ENCODE measurements around the gene PTPN23. TPM values are rescaled to one million over a fixed set of nuclear protein-coding genes. Genes with fewer than 3 reads are reported as not detected.

Gene PTPN23, protein sequence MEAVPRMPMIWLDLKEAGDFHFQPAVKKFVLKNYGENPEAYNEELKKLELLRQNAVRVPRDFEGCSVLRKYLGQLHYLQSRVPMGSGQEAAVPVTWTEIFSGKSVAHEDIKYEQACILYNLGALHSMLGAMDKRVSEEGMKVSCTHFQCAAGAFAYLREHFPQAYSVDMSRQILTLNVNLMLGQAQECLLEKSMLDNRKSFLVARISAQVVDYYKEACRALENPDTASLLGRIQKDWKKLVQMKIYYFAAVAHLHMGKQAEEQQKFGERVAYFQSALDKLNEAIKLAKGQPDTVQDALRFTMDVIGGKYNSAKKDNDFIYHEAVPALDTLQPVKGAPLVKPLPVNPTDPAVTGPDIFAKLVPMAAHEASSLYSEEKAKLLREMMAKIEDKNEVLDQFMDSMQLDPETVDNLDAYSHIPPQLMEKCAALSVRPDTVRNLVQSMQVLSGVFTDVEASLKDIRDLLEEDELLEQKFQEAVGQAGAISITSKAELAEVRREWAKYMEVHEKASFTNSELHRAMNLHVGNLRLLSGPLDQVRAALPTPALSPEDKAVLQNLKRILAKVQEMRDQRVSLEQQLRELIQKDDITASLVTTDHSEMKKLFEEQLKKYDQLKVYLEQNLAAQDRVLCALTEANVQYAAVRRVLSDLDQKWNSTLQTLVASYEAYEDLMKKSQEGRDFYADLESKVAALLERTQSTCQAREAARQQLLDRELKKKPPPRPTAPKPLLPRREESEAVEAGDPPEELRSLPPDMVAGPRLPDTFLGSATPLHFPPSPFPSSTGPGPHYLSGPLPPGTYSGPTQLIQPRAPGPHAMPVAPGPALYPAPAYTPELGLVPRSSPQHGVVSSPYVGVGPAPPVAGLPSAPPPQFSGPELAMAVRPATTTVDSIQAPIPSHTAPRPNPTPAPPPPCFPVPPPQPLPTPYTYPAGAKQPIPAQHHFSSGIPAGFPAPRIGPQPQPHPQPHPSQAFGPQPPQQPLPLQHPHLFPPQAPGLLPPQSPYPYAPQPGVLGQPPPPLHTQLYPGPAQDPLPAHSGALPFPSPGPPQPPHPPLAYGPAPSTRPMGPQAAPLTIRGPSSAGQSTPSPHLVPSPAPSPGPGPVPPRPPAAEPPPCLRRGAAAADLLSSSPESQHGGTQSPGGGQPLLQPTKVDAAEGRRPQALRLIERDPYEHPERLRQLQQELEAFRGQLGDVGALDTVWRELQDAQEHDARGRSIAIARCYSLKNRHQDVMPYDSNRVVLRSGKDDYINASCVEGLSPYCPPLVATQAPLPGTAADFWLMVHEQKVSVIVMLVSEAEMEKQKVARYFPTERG (N-terminal part only)
- total RNA-seq (2014; rRNA removed; shearing (Covaris generic)), result 5.8 and 6.8 TPM in 2 replicates

DNA sequence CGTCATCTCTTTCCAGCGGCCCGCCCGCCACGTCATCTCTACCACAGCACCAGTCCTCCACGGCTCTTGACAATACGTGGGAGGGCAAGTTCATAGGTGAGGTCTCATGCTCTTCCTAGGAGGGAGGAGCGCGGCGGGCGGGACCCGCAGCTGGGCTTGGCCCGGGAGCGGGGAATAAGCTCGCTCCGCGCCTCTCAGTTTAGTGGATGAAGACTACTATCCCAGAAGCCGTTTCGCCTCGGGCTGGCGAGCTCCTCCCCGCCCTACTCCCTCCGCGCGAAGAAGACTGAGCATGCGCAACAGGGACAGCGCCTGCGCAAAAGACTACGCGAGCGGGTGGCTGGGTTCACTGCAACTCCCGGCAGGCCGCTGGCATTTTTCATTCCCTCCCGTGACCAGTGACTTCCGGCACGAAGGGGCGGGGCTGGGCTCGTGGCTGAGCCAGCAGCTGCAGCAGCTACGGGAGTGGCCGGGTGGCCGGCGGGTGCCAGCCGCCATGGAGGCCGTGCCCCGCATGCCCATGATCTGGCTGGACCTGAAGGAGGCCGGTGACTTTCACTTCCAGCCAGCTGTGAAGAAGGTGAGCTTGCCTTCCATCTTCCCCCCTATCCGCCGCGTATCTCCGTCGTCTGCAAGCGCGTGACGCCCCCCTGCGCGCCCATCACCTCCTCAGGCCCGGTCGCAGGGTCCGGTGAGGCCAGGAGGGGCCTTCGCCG, at the start of gene PTPN23:
Gene PTPN23 (plus strand): TSS at position 421 of the 716 bp plus-strand sequence. CDS start 76 bp downstream, at position 497.
- H3K27me3 ChIP-seq (replicated peaks), result no peaks in the 10 kb centered on the region
- DNase-seq (ENCODE audit: low read depth in 1 of 2, low spot score in 2 of 2), result peak; percentile 98 to 99

DNA sequence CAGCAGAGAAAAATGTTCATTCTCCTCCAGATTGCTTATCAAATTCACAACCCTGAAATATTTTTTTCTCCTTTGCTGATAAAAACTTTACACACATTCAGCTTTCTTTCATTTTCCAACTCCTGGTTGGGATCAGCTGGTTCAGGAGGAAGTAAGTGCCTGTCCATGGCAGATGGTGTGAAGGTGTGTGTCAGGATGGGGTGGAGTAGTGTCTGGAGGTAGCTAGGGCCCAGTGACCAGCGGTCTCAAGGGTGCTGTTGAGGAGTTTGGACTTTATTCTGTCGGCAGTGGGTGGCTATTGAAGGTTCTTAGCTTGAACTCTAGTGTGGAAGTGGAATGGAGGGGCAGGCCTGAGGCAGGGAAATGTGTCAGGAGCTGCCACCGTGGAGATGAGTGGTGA, 46.9 kb upstream of the PTPN23 start:
- no peak for DNase-seq (ENCODE audit: low read depth in 1 of 2, low spot score in 2 of 2)
- no peak overlapping the region for H3K4me3 ChIP-seq
- no peak overlapping the region for H3K27ac ChIP-seq
- H3K27me3 ChIP-seq (replicated peaks), result no peaks in the 10 kb centered on the region
- peaks cover 26% of the 10 kb centered on the region for H3K36me3 ChIP-seq
- H3K4me1 ChIP-seq (replicated peaks), result no peaks in the 10 kb centered on the region
- no peaks in the 10 kb centered on the region for H3K9me3 ChIP-seq (replicated peaks)

More for the DNA sequence above, at the start of gene PTPN23:
- peaks cover 4% of the 10 kb centered on the region for H3K36me3 ChIP-seq
- peak within 1 kb of the TSS; percentile 83 for H3K27ac ChIP-seq
- peaks cover 12% of the 10 kb centered on the region for H3K4me1 ChIP-seq (replicated peaks)
- no peaks in the 10 kb centered on the region for H3K9me3 ChIP-seq (replicated peaks)
- peak within 1 kb of the TSS; percentile 88 for H3K4me3 ChIP-seq

DNA sequence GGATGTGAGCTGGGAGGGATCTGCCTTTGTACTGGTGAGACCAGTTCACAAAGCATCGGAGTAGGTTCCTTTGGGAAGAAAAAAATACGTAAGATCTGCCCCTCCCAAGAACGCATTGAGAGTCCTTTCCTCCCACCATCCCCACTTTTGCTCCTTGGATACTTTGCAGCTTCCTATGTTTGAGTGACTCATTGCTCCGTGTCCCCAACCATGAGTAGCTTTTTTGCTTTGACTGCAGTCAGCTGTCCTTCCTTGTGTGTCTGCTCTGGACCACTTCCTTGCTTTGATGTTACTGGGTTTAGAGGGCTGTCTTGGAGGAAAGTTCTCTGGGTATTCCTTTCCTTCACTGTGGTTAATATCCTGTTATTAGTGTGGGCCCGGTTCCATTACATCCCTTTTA, 43.2 kb upstream of the PTPN23 start:
- DNase-seq (ENCODE audit: low read depth in 1 of 2, low spot score in 2 of 2), result no peak
- no peak overlapping the region for H3K27ac ChIP-seq
- no peak overlapping the region for H3K4me3 ChIP-seq
- no peaks in the 10 kb centered on the region for H3K27me3 ChIP-seq (replicated peaks)
- H3K4me1 ChIP-seq (replicated peaks), result no peaks in the 10 kb centered on the region
- H3K36me3 ChIP-seq, result peaks cover 27% of the 10 kb centered on the region
- H3K9me3 ChIP-seq (replicated peaks), result no peaks in the 10 kb centered on the region

DNA sequence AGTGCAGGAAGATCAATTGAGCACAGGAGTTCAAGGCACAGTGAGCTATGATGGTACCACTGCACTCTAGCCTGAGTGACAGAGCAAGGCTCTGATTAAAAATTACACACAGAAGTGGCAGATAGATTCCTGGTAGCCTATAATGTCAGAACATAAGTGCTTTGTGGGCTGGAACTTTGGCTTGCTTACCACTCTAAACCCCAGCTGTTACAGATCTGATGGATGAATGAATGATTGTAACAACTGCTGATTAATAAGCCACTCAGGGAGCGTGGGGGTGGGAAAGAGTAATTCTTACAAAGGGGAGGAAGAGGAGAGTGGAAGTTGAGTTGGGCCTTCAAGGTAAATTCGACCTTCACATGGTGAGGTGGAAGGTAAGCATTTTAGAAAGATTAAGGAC, 40.9 kb upstream of the PTPN23 start:
- Histone ChIP-seq H3K27ac (no peak overlapping the region), H3K36me3 (peaks cover 37% of the 10 kb centered on the region), H3K4me3 (no peak overlapping the region), H3K9me3 (replicated peaks) (no peaks in the 10 kb centered on the region), H3K27me3 (replicated peaks) (no peaks in the 10 kb centered on the region), H3K4me1 (replicated peaks) (no peaks in the 10 kb centered on the region)
- DNase-seq (ENCODE audit: low read depth in 1 of 2, low spot score in 2 of 2), result no peak

DNA sequence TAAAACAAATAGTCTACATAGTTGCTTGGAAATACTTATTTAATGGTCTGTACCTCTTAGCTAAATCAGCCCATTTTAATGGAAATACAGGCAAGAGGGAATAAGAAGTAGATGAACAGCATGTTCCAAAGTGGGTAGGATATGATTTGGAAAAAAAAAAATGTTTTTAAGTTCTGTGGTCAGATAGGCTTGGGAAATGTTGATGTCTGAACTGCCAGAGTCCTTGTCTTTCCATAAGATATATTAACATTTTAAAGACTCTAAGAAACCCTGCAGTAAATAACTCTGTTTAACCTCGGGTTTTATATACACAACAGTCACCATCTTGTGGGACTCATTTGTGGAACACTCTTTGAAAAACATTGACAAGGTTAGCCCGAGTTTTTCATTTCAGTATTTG, 40.0 kb upstream of the PTPN23 start:
- Histone ChIP-seq H3K9me3 (replicated peaks) (no peaks in the 10 kb centered on the region), H3K4me1 (replicated peaks) (no peaks in the 10 kb centered on the region), H3K27me3 (replicated peaks) (no peaks in the 10 kb centered on the region), H3K4me3 (no peak overlapping the region), H3K36me3 (peaks cover 35% of the 10 kb centered on the region), H3K27ac (no peak overlapping the region)
- DNase-seq (ENCODE audit: low read depth in 1 of 2, low spot score in 2 of 2), result no peak

DNA sequence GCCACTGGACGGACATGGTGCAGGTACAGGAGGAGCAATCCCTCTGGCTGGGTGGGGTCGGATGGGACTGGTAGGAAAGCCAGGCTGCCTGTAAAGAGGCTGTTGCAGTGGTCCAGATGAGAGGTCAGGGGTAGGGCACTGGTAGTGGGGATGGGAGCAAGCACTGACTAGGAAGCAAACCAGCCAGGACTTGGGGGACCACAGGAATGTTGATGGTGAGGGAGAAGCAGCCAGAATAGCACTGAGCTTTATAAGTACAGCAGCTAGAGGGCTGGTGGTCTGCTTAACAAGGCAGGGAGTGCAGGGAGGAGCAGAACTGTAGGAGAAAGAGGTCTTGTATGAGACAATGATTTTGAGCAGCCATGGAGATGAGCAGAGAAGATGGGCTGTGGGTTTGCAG, 38.7 kb upstream of the PTPN23 start:
- Histone ChIP-seq H3K9me3 (replicated peaks) (no peaks in the 10 kb centered on the region), H3K4me1 (replicated peaks) (no peaks in the 10 kb centered on the region), H3K27me3 (replicated peaks) (no peaks in the 10 kb centered on the region), H3K4me3 (no peak overlapping the region), H3K36me3 (peaks cover 32% of the 10 kb centered on the region), H3K27ac (no peak overlapping the region)
- DNase-seq (ENCODE audit: low read depth in 1 of 2, low spot score in 2 of 2), result no peak

DNA sequence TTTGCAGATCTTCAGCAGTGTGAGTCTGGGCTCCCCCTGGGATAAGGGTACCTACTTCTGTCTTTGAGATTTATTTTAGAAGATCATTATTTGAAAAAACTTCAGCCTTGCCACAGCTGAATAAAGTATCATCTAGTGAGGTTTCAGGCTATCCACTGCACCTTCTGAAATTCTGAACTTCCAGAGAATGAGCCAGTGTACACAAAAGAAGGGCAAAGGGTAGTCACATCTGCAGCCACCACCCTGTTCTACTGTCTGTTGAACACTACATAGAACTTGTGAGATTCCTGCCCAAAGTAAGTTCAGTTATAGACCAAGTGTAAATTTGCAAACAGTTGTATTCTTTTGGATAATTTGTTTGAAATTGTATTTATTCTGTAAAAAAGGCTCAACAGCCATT, 38.0 kb upstream of the PTPN23 start:
- no peak overlapping the region for H3K27ac ChIP-seq
- no peak for DNase-seq (ENCODE audit: low read depth in 1 of 2, low spot score in 2 of 2)

DNA sequence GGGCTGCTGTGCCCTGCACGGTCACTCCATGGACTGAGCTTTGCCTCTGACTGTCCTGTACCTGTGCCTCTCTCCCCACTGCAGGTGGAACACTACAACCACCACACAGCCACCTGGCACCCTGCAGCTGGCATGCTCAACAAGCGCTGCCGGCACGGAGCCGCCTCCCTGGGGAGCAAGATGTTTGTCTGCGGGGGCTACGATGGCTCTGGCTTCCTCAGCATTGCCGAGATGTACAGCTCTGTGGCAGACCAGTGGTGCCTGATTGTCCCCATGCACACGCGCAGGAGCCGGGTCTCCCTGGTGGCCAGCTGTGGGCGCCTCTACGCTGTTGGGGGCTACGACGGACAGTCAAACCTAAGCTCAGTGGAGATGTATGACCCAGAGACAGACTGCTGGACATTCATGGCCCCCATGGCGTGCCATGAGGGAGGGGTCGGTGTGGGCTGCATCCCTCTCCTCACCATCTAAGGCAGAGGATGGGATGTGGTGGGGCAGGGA, 37.3 kb upstream of the PTPN23 start:
- DNase-seq (ENCODE audit: low read depth in 1 of 2, low spot score in 2 of 2), result no peak
- Histone ChIP-seq H3K36me3 (peaks cover 21% of the 10 kb centered on the region), H3K4me1 (replicated peaks) (no peaks in the 10 kb centered on the region), H3K27me3 (replicated peaks) (no peaks in the 10 kb centered on the region), H3K27ac (no peak overlapping the region), H3K9me3 (replicated peaks) (no peaks in the 10 kb centered on the region), H3K4me3 (no peak overlapping the region)

More for the DNA sequence above, 38.0 kb upstream of the PTPN23 start:
- Histone ChIP-seq H3K4me1 (replicated peaks) (no peaks in the 10 kb centered on the region), H3K27me3 (replicated peaks) (no peaks in the 10 kb centered on the region), H3K36me3 (peaks cover 26% of the 10 kb centered on the region), H3K9me3 (replicated peaks) (no peaks in the 10 kb centered on the region), H3K4me3 (no peak overlapping the region)

DNA sequence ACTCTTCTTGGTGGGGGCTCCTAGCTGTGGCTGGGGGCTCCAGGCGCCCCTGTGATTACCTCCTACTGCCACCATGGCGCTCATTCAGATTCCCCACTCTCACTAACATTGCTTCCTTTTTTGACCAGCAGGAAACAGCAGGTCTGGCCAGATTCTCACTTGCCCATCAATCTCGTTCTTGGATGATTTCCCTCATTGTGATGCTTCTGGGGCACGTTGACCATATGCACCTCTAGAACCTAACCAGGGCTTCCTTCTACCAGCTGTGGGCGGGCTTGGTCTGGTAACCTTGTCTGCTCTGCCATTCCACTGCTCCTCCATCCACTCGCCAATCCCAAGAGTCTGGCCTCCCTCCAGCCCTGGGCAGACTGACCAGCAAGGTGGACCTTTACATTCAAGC, 35.9 kb upstream of the PTPN23 start:
- Histone ChIP-seq H3K27me3 (replicated peaks) (no peaks in the 10 kb centered on the region), H3K4me1 (replicated peaks) (no peaks in the 10 kb centered on the region), H3K36me3 (peaks cover 15% of the 10 kb centered on the region), H3K9me3 (replicated peaks) (no peaks in the 10 kb centered on the region), H3K4me3 (no peak overlapping the region), H3K27ac (no peak overlapping the region)
- no peak for DNase-seq (ENCODE audit: low read depth in 1 of 2, low spot score in 2 of 2)

DNA sequence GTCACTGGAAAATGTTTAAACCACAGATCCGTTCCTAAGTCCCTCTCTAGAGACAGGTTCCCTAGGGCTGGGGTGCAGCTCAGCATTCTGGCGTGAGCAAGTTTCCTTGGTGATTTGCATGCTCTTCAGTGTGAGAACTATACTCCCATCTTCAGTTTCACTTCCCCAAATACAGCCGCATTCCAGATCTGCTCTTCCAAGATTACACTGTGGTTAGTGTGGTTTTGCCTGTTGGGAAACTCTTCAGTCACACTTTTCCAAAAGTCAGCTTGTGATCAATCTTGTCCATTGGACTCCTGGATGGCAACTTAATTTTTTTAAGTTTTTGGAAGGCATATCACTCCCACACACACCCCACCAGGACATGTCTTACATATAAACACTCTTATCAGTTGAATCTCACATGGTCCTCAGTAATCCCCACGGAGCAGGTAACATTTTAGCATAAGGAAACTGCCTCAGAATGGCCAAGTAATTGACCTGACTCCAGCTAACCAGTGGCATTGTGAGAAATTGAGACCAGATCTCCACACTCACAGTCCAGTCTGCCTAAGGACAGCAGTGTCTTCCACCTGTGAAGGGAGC, 33.5 kb upstream of the PTPN23 start:
- Histone ChIP-seq H3K27me3 (replicated peaks) (no peaks in the 10 kb centered on the region), H3K4me3 (no peak overlapping the region), H3K36me3 (peaks cover 12% of the 10 kb centered on the region), H3K9me3 (replicated peaks) (no peaks in the 10 kb centered on the region), H3K27ac (no peak overlapping the region), H3K4me1 (replicated peaks) (no peaks in the 10 kb centered on the region)
- no peak for DNase-seq (ENCODE audit: low read depth in 1 of 2, low spot score in 2 of 2)

DNA sequence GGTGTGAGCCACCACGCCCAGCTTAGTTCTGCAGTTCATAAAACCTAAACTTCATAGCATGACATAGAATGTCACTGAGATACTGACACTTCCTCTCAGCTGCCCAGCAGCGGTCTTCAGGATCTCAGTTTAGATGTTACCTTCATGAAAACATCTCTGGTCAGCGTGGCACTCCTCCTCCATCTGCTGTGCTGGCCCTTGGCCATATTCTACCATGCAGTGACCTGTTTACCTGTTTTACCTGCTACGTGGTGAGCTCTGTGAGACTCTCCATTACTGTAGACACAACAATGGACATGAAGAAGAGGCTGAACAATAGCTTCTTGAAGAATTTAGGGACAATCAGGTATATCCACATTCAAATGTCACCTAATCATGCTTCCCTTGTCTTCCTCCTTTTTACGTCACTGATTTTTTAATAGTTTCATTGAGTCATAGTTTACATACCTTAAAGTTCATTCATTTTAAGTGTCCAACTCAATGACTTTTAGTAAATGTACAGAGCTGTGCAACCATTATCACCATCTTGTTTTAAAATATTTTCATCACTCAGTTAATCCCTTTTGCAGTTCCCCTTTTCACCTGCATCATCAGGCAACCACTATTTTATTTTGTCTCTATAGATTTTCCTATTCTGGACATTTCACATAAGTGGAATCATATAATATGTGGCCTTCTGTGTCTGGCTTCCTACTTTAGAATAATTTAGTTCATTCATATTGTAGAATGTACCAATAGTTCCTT, 32.2 kb upstream of the PTPN23 start:
- H3K27me3 ChIP-seq (replicated peaks), result no peaks in the 10 kb centered on the region
- no peak overlapping the region for H3K27ac ChIP-seq
- peaks cover 8% of the 10 kb centered on the region for H3K36me3 ChIP-seq
- DNase-seq (ENCODE audit: low read depth in 1 of 2, low spot score in 2 of 2), result no peak
- no peaks in the 10 kb centered on the region for H3K9me3 ChIP-seq (replicated peaks)
- no peak overlapping the region for H3K4me3 ChIP-seq
- H3K4me1 ChIP-seq (replicated peaks), result no peaks in the 10 kb centered on the region

DNA sequence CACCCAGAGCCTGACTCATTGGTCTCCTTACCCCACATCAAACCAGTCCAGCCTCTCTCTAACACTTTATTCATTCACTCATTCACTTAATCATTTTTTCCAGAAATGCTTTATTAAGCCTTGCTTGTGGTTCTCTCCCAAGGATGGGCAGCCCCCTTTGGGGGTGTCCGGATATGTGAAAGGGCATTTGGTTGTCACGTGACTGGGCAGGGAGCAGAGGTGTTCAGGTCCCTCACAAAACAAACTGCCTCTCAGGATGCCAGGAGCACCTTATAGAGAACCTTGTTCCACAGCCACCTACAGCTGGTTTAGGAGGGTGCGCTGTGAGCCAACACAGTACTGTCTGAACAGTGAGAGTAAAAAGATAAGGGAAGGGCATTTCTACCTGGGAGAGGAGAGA, 25.8 kb upstream of the PTPN23 start:
- no peaks in the 10 kb centered on the region for H3K27me3 ChIP-seq (replicated peaks)
- no peaks in the 10 kb centered on the region for H3K4me1 ChIP-seq (replicated peaks)
- H3K4me3 ChIP-seq, result no peak overlapping the region
- no peak overlapping the region for H3K27ac ChIP-seq
- H3K9me3 ChIP-seq (replicated peaks), result peaks cover 3% of the 10 kb centered on the region; the same call in 1 of the 2 replicates
- H3K36me3 ChIP-seq, result no peaks in the 10 kb centered on the region
- DNase-seq (ENCODE audit: low read depth in 1 of 2, low spot score in 2 of 2), result no peak
